Activated CD4-positive, alpha-beta T cell treated with anti-CD3 and anti-CD28 coated beads for 4 hours (primary cell): ENCODE data around the gene ACOT7.

Experiments used
- DNase-seq, 2 donors: peaks; one replicate each; pipeline ENCODE4 v3.0.0-alpha.2; 2020

The ACOT7 gene

DNA sequence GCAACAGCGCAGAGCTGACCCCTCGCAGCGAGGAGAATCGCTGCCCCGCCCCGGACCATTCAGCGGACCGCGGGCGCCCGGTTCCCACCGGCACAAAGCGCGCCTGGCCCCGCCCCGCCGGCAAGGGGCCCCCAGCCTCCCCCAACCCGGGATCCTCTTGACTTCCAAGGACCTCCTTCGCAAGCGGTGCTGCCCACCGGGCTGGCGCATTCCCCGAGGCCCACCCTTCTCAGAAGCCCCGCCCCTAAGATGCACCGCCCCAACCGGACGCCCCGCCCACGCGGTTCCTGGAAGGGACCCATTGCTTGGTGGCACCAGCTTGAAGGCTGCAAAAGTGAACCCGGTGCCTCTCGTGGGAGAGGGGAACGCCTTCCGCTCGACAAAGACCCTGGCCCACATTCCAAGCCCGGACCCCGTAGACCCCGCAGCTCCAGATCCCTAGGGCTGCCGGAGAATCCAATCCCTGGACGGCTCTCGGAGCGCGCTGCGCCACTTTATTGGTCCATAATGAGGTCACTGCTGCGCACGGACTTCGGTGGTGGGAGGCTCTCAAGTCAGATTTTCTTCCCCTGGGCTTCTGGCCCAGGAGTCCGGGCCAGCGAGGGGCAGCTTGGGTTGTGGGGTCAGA lies 147.6 kb downstream of the ACOT7 start:
- DNase-seq = peak; percentile 26 to 41

- peak; percentile 69 to 75 for DNase-seq
These were observed 148.3 kb downstream of the ACOT7 start for GRCh38 chr1:6245086-6245868.

DNA sequence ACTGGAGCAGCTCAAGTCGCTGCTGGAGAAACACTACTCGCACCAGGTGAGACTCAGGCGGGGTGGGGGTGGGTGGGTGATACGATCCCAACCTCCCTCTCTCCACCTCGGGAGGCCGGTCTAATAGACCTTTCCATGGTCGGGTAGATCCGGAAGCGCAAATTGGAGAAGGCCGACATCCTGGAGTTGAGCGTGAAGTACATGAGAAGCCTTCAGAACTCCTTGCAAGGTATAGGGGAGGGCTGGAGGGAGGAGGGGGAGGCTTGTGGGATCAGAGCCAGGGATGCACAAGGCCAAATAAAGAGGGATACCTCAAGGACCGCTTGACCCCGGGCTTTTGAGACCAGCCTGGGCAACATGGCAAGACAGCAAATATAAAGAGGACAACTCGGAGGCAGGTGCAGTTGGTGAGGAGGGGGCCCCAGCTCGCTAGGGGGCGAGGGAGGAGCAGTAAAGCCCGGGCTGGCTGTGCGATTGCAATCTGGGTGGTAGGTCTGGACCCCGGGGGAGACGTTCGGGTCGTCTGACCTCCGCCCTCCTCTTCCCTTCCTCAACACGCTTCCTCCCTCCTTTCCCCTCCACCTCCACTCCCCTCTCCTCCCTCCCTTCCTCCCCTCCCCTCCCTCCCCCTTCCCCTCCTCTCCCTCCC lies 149.0 kb downstream of the ACOT7 start:
- no peak for DNase-seq

GRCh38 chr1:6243993-6244392 lies 149.6 kb downstream of the ACOT7 start, which contains the start of gene HES3:
TSS of gene HES3 (plus strand) at chr1:6244179. CDS start at chr1:6244366, 187 bp downstream.
- no peak for DNase-seq

GRCh38 chr1:6243053-6243834 lies 150.3 kb downstream of the ACOT7 start:
- no peak for DNase-seq

- DNase-seq = no peak
These were observed 151.5 kb downstream of the ACOT7 start for GRCh38 chr1:6241887-6242740.

DNA sequence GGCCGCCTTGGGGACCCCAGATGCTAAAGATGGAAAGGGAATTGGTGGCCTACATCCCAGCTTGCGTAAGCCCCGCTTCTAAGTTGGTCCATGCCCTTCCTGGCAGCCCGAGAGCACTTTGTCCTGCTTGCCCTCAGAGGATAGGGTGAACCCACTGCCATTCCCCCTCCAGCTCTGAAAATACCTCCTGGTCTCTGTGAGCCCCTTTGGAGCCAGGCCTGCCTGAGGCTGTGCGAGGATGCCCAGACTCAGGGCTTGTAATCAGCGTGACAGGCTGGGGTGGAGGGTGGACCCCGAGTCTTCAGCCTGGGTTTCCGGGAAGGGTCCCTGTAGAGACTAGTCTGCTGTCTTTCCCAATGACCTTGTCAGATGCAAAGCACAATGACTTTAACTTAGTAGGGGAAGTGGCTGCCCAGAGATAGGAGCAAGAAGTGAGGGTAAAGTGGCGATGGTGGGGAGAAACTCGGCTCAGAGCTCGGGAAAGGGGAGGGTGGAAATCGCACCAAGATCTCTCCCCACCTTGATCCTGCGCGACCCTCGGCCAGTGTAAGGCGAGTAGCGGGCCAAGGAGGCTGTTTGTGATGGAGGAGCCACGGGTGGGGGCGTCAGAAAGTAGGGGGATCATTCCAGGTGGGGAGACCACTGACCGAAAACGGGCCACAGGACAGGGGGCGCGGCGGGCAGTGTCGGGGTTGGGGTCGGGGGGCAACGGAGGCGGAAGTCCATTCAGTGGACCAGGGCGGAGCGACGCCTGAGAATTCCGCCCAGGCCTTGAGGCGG lies 152.3 kb downstream of the ACOT7 start:
- DNase-seq = no peak

- no peak for DNase-seq
These were observed 153.4 kb downstream of the ACOT7 start for GRCh38 chr1:6239950-6240768.

DNA sequence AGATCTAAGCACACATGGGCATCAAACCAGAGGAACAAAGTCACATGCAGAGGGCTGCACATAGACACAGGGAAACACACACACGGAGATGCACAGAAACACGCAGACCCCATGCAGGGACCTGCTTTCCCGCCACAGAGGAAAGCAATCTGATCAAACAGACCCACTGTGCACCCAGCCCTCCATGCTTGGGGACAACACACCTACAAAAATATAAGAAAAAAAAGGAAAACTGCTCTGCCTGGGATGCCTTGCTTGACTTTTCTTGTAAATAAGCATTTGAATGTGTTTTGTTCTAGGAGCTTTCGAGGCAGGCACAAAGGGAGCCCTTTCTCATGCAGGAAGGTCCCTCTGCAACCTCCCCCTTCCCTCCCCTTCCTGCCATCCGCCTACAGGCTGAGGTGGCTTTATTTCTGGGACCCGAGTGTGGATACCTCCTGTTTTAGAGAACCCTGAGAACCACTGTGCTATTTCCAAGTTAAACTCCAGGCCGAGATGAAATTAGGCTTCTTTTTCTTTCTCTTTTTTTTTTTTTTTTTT lies 154.3 kb downstream of the ACOT7 start:
- DNase-seq = no peak

- DNase-seq = no peak
These were observed 156.5 kb downstream of the ACOT7 start for GRCh38 chr1:6237093-6237492.

- DNase-seq = no peak
These were observed 158.3 kb downstream of the ACOT7 start for GRCh38 chr1:6235296-6235677.

- DNase-seq = no peak
These were observed 158.9 kb downstream of the ACOT7 start for GRCh38 chr1:6234502-6235295.

- no peak for DNase-seq
These were observed 160.2 kb downstream of the ACOT7 start for GRCh38 chr1:6233376-6233775.

- no peak for DNase-seq
These were observed 167.9 kb downstream of the ACOT7 start for GRCh38 chr1:6225651-6226050.

GRCh38 chr1:6224718-6225117 lies 168.8 kb downstream of the ACOT7 start:
- no peak for DNase-seq

GRCh38 chr1:6223617-6224016 lies 169.9 kb downstream of the ACOT7 start:
- no peak for DNase-seq

- DNase-seq = no peak
These were observed 170.9 kb downstream of the ACOT7 start for GRCh38 chr1:6222636-6223035.

GRCh38 chr1:6221210-6221784 lies 172.3 kb downstream of the ACOT7 start:
- DNase-seq = no peak

GRCh38 chr1:6220236-6220635 lies 173.3 kb downstream of the ACOT7 start:
- DNase-seq = no peak
